ENCODE measurements around the gene SPATA31D1. TPM values are rescaled to one million over a fixed set of nuclear protein-coding genes. Genes with fewer than 3 reads are reported as not detected.

Gene SPATA31D1
- polyA plus RNA-seq, 1 of the 3 experiments (the other 2 are of a cell fraction): not detected

DNA sequence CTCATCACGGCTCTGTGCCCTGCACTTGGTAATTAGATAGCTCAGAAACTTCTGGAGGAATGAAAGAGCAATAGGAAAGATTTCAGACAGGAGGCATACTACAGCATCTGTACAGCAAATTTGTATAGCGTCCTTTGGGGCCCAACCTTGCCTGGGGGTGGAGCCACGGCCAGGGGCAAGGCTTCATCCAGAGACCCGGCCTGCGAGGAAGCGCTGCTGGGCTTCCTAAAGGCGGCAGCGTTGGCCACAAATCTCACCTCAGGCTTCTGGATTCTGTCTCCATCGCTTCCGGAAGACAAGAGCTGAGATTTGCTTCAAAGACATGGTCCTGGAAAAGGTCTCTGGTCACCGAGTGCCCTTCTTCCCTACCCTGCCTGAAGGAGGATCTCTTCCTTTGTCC, 12.2 kb upstream of the SPATA31D1 start:
- Histone ChIP-seq H3K4me2 (no peak overlapping the region), H3K27ac (ENCODE audit: low read depth in 2 of 2, low read length in 1 of 2) (no peak overlapping the region), H3K27me3 (ENCODE audit: insufficient read depth) (no peaks in the 10 kb centered on the region), H3K9ac (no peak overlapping the region), H3K79me2 (ENCODE audit: insufficient read depth) (no peaks in the 10 kb centered on the region), H3K4me1 (ENCODE audit: control insufficient read depth in 1 of 2, insufficient read depth in 2 of 2, low read depth in 1 of 2, low read length in 1 of 2) (no peaks in the 10 kb centered on the region), H3K36me3 (replicated peaks in 1 of 2; ENCODE audit: control insufficient read depth in 1 of 2, insufficient read depth in 2 of 2, low read length in 1 of 2) (no peaks in the 10 kb centered on the region), H3F3A (replicated peaks; ENCODE audit: insufficient read depth) (no peaks in the 10 kb centered on the region), H3K9me3 (no peaks in the 10 kb centered on the region), H4K20me1 (ENCODE audit: insufficient read depth) (no peaks in the 10 kb centered on the region), H3K9me2 (no peaks in the 10 kb centered on the region), H3K4me3 (ENCODE audit: low read depth in 2 of 2, low read length in 1 of 2) (no peak overlapping the region), H2AFZ (ENCODE audit: low read depth) (no peak overlapping the region)
- ChIA-PET POLR2A (no interaction called here), CTCF (no interaction called here)
- TF ChIP-seq, protein P1, sequence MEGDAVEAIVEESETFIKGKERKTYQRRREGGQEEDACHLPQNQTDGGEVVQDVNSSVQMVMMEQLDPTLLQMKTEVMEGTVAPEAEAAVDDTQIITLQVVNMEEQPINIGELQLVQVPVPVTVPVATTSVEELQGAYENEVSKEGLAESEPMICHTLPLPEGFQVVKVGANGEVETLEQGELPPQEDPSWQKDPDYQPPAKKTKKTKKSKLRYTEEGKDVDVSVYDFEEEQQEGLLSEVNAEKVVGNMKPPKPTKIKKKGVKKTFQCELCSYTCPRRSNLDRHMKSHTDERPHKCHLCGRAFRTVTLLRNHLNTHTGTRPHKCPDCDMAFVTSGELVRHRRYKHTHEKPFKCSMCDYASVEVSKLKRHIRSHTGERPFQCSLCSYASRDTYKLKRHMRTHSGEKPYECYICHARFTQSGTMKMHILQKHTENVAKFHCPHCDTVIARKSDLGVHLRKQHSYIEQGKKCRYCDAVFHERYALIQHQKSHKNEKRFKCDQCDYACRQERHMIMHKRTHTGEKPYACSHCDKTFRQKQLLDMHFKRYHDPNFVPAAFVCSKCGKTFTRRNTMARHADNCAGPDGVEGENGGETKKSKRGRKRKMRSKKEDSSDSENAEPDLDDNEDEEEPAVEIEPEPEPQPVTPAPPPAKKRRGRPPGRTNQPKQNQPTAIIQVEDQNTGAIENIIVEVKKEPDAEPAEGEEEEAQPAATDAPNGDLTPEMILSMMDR (IDR thresholded peaks at IDR 0.05): no peak
- no peak for TF ChIP-seq MXI1 (IDR thresholded peaks at IDR 0.05; ENCODE audit: low read depth, low read length)
- TF ChIP-seq, protein P2, sequence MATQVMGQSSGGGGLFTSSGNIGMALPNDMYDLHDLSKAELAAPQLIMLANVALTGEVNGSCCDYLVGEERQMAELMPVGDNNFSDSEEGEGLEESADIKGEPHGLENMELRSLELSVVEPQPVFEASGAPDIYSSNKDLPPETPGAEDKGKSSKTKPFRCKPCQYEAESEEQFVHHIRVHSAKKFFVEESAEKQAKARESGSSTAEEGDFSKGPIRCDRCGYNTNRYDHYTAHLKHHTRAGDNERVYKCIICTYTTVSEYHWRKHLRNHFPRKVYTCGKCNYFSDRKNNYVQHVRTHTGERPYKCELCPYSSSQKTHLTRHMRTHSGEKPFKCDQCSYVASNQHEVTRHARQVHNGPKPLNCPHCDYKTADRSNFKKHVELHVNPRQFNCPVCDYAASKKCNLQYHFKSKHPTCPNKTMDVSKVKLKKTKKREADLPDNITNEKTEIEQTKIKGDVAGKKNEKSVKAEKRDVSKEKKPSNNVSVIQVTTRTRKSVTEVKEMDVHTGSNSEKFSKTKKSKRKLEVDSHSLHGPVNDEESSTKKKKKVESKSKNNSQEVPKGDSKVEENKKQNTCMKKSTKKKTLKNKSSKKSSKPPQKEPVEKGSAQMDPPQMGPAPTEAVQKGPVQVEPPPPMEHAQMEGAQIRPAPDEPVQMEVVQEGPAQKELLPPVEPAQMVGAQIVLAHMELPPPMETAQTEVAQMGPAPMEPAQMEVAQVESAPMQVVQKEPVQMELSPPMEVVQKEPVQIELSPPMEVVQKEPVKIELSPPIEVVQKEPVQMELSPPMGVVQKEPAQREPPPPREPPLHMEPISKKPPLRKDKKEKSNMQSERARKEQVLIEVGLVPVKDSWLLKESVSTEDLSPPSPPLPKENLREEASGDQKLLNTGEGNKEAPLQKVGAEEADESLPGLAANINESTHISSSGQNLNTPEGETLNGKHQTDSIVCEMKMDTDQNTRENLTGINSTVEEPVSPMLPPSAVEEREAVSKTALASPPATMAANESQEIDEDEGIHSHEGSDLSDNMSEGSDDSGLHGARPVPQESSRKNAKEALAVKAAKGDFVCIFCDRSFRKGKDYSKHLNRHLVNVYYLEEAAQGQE (IDR thresholded peaks at IDR 0.05; ENCODE audit: low read depth, low read length): no peak
- no peak for TF ChIP-seq NFIC (IDR thresholded peaks at IDR 0.05; ENCODE audit: borderline replicate concordance)
- TF ChIP-seq RAD21 (IDR thresholded peaks at IDR 0.05; ENCODE audit: low read length): no peak
- TF ChIP-seq FOSL2 (IDR thresholded peaks at IDR 0.05; ENCODE audit: borderline replicate concordance, low read depth): no peak
- no peak for TF ChIP-seq SMC3 (IDR thresholded peaks at IDR 0.05; ENCODE audit: low read depth, low read length)
- no peak for TF ChIP-seq GABPA (IDR thresholded peaks at IDR 0.05; ENCODE audit: low read depth)
- TF ChIP-seq, protein P3, sequence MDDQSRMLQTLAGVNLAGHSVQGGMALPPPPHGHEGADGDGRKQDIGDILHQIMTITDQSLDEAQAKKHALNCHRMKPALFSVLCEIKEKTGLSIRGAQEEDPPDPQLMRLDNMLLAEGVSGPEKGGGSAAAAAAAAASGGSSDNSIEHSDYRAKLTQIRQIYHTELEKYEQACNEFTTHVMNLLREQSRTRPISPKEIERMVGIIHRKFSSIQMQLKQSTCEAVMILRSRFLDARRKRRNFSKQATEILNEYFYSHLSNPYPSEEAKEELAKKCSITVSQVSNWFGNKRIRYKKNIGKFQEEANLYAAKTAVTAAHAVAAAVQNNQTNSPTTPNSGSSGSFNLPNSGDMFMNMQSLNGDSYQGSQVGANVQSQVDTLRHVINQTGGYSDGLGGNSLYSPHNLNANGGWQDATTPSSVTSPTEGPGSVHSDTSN (IDR thresholded peaks at IDR 0.05): no peak
- TF ChIP-seq TAF1 (IDR thresholded peaks at IDR 0.05; ENCODE audit: borderline replicate concordance, low read depth, low read length): no peak
- TF ChIP-seq, protein P4, sequence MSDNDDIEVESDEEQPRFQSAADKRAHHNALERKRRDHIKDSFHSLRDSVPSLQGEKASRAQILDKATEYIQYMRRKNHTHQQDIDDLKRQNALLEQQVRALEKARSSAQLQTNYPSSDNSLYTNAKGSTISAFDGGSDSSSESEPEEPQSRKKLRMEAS (IDR thresholded peaks at IDR 0.05; ENCODE audit: low read depth): no peak
- no peak for TF ChIP-seq TCF12 (IDR thresholded peaks at IDR 0.05)
- TF ChIP-seq, protein P5, sequence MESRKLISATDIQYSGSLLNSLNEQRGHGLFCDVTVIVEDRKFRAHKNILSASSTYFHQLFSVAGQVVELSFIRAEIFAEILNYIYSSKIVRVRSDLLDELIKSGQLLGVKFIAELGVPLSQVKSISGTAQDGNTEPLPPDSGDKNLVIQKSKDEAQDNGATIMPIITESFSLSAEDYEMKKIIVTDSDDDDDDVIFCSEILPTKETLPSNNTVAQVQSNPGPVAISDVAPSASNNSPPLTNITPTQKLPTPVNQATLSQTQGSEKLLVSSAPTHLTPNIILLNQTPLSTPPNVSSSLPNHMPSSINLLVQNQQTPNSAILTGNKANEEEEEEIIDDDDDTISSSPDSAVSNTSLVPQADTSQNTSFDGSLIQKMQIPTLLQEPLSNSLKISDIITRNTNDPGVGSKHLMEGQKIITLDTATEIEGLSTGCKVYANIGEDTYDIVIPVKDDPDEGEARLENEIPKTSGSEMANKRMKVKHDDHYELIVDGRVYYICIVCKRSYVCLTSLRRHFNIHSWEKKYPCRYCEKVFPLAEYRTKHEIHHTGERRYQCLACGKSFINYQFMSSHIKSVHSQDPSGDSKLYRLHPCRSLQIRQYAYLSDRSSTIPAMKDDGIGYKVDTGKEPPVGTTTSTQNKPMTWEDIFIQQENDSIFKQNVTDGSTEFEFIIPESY (IDR thresholded peaks at IDR 0.05; ENCODE audit: borderline replicate concordance, low read depth): no peak
- 80% methylated on average over 9 of the region's 11 CpGs for WGBS (ENCODE audit: low lambda C conversion rate)
- no peak for DNase-seq

Data from SK-N-SH (cell line).